Heart right ventricle (tissue), 16 donors: ENCODE results near the gene SRRM3. TPM values are rescaled to one million over a fixed set of nuclear protein-coding genes. Genes with fewer than 3 reads are reported as not detected.

Experiments used
- ATAC-seq, 8 donors: fragments of 200-7000 bp; cut with Tn5 transposase; one replicate each; pipeline ENCODE4 v1.9.1; 2020; ENCODE audit warnings: mild to moderate bottlenecking in 8 of 8, moderate library complexity in 8 of 8, moderate number of reproducible peaks in 1 of 8
- DNase-seq, 2 donors: peaks; one replicate each; pipeline ENCODE4 v3.0.0-alpha.2; 2020
- H3K27ac ChIP-seq, 10 donors: fragments of 200-600 bp; sonication (generic) in 2 of 10; one replicate each; pipeline versions ENCODE4 v1.5.0 to v1.8.0; 2020 to 2022; ENCODE audit warnings: mild to moderate bottlenecking in 3 of 10
- H3K27me3 ChIP-seq, 7 donors: fragments of 200-600 bp; one replicate each; pipeline ENCODE4 v1.8.0; 2021 to 2022; ENCODE audit warnings: mild to moderate bottlenecking in 2 of 7
- H3K36me3 ChIP-seq, 9 donors: fragments of 200-600 bp; sonication (generic) in 1 of 9; one replicate each; pipeline versions ENCODE4 v1.5.0 to v1.8.0; 2020 to 2022; ENCODE audit warnings: mild to moderate bottlenecking in 2 of 9
- H3K4me1 ChIP-seq, 9 donors: fragments of 200-600 bp; sonication (generic) in 1 of 9; one replicate each; pipeline versions ENCODE4 v1.5.0 to v1.8.0; 2020 to 2022; ENCODE audit warnings: mild to moderate bottlenecking in 4 of 9
- H3K4me3 ChIP-seq, 10 donors: fragments of 200-600 bp; sonication (generic) in 2 of 10; one replicate each; pipeline versions ENCODE4 v1.5.0 to v1.8.0; 2020 to 2022; ENCODE audit warnings: mild to moderate bottlenecking in 7 of 10, moderate library complexity in 2 of 10
- H3K9me3 ChIP-seq, 11 donors: fragments of 200-600 bp in 10 of 11; sonication (generic) in 2 of 11; one replicate each; pipeline versions ENCODE4 v1.5.0 to v1.8.0; 2013 to 2022; ENCODE audit warnings: mild to moderate bottlenecking in 2 of 11, control low read depth in 1 of 11, moderate library complexity in 1 of 11
- CTCF ChIP-seq, 9 donors: fragments of 200-600 bp; sonication (generic) in 2 of 9; IDR thresholded peaks; one replicate each; pipeline versions ENCODE4 v1.5.0 to v1.8.0; 2021 to 2022; ENCODE audit warnings: antibody characterized with exemption in 9 of 9, mild to moderate bottlenecking in 5 of 9, moderate library complexity in 1 of 9
- WGBS, 2 donors: extraction: QIAGEN DNeasy Blood & Tissue Kit; methylation state at CpG; one replicate each; pipeline ENCODE4 v1.1.7; 2013; ENCODE audit warnings: inconsistent platforms in 1 of 2; 5-methylcytosine and 5-hydroxymethylcytosine counted together
- intact Hi-C, 10 donors: fragments of 100-400 bp; cut with DNase I; formaldehyde crosslinking; loops; one replicate each; pipeline versions ENCODE4 v1.11.1 to v1.14.2; 2022
- polyA plus RNA-seq, 2 donors: library from polyadenylated mRNA; stranded (reverse); fragments of 200-250 nt; gene quantifications; one replicate each; pipeline ENCODE4 v1.2.3, GENCODE V29; 2013
- total RNA-seq, 10 donors: library from RNA; stranded (reverse); fragmentation: NEBNext Ultra II Directional in 3 of 10; extraction: Animal tissue kit (Norgen Biotek cat#: 25700) in 3 of 10; gene quantifications; one replicate each; pipeline versions ENCODE4 v1.2.1 to v1.2.4, GENCODE V29; 2021 to 2023
- donor health status: Arrhythmogenic right ventricular cardiomyopathy.
- donor health status: ischemic (EF 13 %, LVEDD 7.1; RV severe dilation, severe dysfunction).
- donor health status: healthy with polysubstance abuse.
- donor health status: DM: no; HTN: yes; CAD: no.
- donor health status: DM: no; HTN: no; CAD: no.
- donor health status: ischemic (EF 25% LVEDD 6.9; RV normal size, moderate dysfunction).
- donor health status: ischemic (EF 25% LVEDD 5.7; RV mildly dilated, moderate dysfunction).
- donor health status: healthy.
- donor health status: DM: yes; HTN: yes; CAD: no.
- donor health status: Ischemic cardiomyopathy.
- donor health status: ischemic (EF 35%, LVEDD 5.7; RV mildly dilated, moderate dysfunction).
- donor health status: nonischemic (EF 11% LVEDD 7.7; RV severe dilation, severe dysfunction).
- donor health status: DM: yes; HTN: yes; CAD: no.
- donor health status: PGD.
- donor health status: ischemic (EF 29% LVEDD 5.4; RV normal size, mild dysfunction).
- donor health status: nonischemic (EF 23%, LVEDD 6.1; RV moderate dilation, normal function).

SRRM3 gene
- total and polyA plus RNA-seq, 12 donors = 1.0 to 36.2 (median 5.5) TPM

DNA sequence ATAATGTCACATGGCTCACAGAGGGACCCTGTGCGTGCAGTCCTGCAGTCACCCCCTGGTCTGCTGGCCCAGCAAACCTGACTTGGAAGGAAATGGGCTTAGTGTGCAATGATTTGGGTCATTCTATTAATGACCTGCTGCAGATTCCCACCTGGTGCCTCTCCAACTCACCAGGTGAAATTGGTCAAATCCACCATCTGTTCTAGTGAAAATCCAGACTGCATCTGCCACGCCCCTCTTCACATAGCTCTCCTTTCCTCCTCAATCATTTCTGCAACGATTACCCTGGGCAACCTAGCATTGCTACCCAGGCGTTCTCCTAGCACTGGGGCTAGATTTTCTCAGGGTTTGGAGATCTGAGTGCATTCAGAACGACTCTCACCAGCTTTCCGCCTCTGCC is 29.4 kb downstream of the SRRM3 start:
- intact Hi-C loops = no loop called here
- 61 to 71% methylated on average over 6 of the region's 6 CpGs for WGBS, 2 donors
- Histone ChIP-seq H3K9me3 (no peaks in the 10 kb centered on the region), H3K36me3 (no peaks in the 10 kb centered on the region), H3K27ac (no peak overlapping the region), H3K4me1 (peaks cover 0 to 6% (median 3%) of the 10 kb centered on the region in 9 donors), H3K4me3 (no peak overlapping the region), H3K27me3 (peaks cover 14 to 86% (median 80%) of the 10 kb centered on the region in 7 donors)
- no peak for ATAC-seq
- no peak for DNase-seq
- TF ChIP-seq CTCF (IDR thresholded peaks at IDR 0.05) = no peak

DNA sequence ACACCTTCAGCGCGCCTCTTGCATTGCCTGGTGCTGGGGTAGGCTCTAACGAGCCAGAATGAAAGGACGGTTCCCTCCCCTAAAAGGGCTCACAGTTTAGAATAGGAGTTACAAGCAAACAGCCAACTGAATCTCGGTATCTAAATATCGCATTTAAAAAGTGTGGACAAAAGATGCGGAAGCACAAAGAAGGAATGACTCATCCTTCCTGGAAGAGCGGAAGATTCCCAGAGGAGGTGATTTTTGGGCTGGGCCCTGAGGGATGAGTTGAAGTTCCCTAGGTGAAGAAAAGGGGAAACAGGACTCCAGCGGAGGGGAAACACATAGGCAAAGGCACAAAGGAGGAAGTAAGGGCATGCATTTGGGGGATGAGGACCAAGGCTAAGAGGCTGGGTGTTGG is 29.9 kb downstream of the SRRM3 start:
- H3K4me1 ChIP-seq = peaks cover 0 to 6% (median 3%) of the 10 kb centered on the region in 9 donors
- no peaks in the 10 kb centered on the region for H3K9me3 ChIP-seq
- intact Hi-C loops = no loop called here
- no peak for ATAC-seq
- peaks cover 14 to 86% (median 81%) of the 10 kb centered on the region in 7 donors for H3K27me3 ChIP-seq
- no peaks in the 10 kb centered on the region for H3K36me3 ChIP-seq
- H3K4me3 ChIP-seq = no peak overlapping the region
- TF ChIP-seq CTCF (IDR thresholded peaks at IDR 0.05) = no peak
- DNase-seq = no peak
- 41 to 47% methylated on average over 9 of the region's 9 CpGs for WGBS, 2 donors
- no peak overlapping the region for H3K27ac ChIP-seq

GRCh38 chr7:76232698-76233097 is 31.0 kb downstream of the SRRM3 start:
- intact Hi-C loops = no loop called here
- TF ChIP-seq CTCF (IDR thresholded peaks at IDR 0.05) = no peak
- no peak overlapping the region for H3K27ac ChIP-seq
- no peak overlapping the region for H3K4me3 ChIP-seq
- no peaks in the 10 kb centered on the region for H3K9me3 ChIP-seq
- DNase-seq = no peak
- no peak for ATAC-seq
- H3K36me3 ChIP-seq = no peaks in the 10 kb centered on the region
- WGBS, 2 donors = 69 to 70% methylated on average over 10 of the region's 10 CpGs
- H3K27me3 ChIP-seq = peaks cover 14 to 90% (median 84%) of the 10 kb centered on the region in 7 donors
- H3K4me1 ChIP-seq = peaks cover 0 to 6% (median 3%) of the 10 kb centered on the region in 9 donors

DNA sequence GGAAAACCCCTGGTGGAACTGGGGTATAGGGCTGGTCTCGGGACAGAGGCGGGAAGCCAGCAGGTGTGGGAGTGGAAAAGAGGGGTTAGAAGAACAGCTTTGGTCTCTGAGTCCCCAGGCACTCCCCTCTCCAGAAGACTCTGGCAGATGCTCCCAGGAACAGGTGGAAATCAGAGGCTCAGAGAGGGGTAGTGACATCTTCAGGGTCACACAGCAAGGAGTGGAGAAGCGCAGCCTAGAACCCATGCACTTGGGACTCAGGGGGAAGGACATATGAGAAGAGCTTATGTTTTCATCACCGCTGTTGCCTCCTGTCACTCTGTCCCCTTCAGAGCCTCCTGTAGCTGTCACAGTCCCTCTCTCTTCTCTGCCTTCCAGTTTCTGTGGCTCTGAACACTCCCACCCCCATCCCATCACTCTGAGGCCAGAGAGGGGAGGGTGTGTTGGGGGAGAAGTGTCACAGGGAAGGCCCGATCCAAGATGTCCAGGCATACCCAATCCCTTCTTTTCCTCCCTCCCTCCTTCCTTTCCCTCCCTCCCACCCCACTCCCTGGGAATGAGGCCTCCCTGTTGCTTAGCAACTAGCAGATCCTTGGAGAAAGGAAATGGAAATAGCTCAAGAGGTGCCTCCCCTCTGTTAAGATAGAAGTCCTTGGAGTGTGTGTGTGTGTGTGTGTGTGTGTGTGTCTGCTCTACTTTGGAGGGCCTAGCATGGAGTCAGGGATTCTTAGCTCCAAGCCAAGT is 32.0 kb downstream of the SRRM3 start:
- intact Hi-C loops = no loop called here
- Histone ChIP-seq H3K36me3 (no peaks in the 10 kb centered on the region), H3K4me1 (peaks cover 0 to 6% (median 3%) of the 10 kb centered on the region in 9 donors), H3K4me3 (no peak overlapping the region), H3K27ac (no peak overlapping the region), H3K9me3 (no peaks in the 10 kb centered on the region), H3K27me3 (peaks cover 14 to 93% (median 83%) of the 10 kb centered on the region in 7 donors)
- no peak for TF ChIP-seq CTCF (IDR thresholded peaks at IDR 0.05)
- no peak for DNase-seq
- ATAC-seq = no peak
- 68 to 76% methylated on average over 5 of the region's 5 CpGs for WGBS, 2 donors
